ENCODE data around the gene ATXN10.
"Not testable (repeated sequence)": the region's sequence is repeated elsewhere in the genome, so short reads cannot be mapped to it uniquely, and the experiment has no call there.

ATXN10 gene

DNA sequence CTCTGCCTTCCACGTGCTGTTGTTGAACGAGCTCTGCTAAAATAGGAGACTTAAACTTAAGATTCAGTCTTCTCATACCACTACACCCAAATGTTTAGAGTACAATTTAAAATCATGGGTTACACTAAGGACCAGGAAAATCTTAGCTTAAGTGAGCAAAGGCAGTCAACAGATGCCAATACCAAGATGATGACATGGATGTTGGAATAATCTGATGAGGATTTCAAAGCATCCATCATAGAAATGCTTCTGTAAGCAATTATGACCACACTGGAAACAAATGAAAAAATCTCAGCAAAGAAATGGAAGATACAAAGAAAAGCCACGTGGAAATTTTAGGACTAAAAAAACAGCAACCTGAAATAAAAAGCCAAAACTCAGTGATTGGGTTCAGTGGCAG lies 109.8 kb downstream of the ATXN10 start:
- no peak for DNase-seq (ENCODE audit: low read depth in 2 of 3, low spot score in 2 of 3)

DNA sequence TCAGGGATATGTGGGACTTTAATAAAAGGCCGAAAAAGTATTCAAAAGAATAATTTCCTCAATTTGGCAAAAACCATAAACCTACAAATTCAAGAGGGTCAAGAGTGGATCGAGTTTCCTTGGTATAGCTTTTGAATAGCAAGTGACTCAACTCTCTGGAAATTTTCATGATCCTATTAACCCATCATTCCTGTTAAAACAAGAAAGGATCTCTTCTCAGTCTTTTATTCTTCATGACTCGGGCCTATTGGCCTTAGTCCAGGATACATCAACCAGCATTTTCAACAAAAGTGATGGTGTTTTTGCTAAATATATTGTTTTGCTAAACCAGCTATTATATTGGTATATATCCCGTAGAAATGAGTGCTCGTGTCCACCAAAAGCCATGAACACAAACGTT lies 110.3 kb downstream of the ATXN10 start:
- no peak for DNase-seq (ENCODE audit: low read depth in 2 of 3, low spot score in 2 of 3)

DNA sequence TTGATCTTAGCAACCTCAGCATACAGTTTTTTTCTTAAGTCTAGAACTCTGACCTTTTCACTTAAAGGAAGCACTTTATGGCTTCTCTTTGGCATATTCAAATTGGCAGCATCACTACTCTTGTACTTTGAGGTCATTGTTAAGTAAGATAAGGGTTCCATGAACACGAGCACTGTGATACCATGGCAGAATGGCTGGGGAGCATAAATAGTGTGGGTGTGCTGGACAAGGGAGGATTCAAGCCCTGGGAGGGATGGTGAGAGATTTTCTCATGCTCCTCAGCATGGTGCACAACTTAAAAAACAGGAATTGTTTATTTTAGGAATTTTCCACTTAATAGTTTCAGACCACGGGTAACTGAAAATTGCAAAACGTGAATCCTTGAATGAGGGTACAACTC lies 111.4 kb downstream of the ATXN10 start:
- no peak for DNase-seq (ENCODE audit: low read depth in 2 of 3, low spot score in 2 of 3)

DNA sequence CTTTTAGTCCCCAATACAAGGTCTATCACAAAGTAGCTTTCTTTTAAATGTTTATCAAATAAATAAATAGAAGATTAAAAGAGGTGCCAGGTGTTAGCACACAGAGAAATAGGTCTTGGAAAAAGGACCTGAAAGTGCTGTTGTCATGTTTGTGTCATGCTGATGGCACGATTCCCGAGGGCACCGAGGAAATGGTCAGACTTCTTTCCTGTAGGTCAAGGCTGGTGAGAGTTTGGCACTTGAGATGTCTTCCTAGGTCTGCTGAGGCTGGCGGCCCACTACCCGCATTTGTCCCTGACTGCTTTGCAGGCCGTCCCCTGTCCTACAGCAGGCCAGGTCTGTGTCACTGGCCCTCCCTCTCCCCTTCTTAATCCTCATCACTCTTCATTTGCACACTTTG lies 112.1 kb downstream of the ATXN10 start:
- no peak for DNase-seq (ENCODE audit: low read depth in 2 of 3, low spot score in 2 of 3)

DNA sequence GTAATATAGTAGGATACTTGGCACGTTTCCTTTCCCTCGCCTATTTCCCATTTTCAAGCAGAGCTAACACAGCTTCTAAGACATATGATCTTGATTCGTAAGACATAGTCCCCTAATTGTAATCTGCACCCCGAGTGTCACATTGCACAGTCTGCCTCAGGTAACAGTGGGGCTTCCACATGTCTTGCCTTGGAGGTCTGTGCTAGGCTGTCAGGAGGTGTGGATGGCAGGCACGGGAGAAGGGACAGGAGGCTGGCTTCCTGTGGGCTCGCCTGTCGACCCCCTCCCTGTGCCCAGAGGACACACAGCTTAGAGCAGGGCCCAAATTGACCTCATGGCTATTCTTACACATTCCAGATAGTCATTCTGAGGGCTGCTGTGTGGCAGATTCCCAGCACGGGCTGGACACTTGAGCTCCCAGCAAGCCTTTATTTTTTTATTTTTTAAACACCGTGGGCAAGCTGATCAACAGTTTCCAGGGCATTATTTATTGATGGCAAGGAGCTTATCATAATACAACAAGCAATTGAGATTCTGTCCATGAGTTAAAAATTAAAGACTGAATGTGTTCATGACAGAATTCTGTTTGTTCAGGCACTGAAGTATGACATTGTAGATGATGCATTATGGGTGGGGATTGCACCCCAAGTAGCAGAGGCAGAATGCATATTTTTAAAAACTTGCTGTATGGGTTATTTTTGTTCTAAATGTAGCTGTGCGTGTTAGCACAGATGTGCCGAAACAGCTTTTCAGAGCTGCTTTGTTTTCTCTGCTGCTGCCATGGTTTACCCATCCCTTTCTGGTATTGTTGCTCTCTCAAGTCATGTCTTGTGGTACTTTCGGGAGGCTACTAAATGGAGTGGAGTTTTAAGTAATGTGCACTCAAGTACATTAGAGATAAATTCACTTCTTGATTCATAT lies 113.0 kb downstream of the ATXN10 start:
- DNase-seq (ENCODE audit: low read depth in 2 of 3, low spot score in 2 of 3): no peak

DNA sequence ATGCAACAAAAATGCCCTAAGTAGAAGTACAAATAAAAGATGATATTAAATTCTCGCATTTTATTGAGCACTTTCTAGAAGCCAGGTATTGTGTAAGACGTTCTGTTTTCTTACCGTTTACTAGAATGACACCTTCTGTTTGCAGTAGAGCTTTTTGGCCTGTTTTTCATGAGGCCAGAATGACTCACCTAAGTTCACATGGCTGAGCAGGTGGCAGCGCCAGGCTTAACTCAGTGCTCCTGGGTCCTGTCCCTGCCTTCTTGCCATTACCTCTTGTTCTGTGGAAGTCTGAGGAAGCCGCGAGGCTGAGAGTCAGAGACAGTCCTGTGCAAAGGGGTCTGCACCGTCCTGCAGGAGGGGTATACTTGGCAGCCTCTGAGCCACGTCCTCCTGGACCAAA lies 113.8 kb downstream of the ATXN10 start:
- no peak for DNase-seq (ENCODE audit: low read depth in 2 of 3, low spot score in 2 of 3)

DNA sequence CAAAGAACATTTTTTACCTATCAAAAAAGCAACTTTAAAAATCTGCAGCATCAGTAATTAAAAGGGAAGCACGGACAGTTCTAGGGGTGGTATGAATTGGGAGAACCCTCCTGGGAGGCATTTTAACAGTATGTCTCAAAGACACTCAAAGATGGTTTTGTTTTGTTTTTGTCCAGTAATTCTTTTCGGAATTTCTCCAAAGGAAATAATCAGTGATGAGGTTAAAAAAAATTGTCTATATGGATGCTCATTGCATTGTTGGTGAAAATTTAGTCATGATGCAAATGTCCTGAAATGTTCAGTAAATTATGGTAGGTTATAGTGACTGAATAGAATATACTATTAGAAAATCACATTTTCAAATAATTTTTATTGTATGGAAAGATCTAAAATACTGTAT lies 115.1 kb downstream of the ATXN10 start:
- DNase-seq (ENCODE audit: low read depth in 2 of 3, low spot score in 2 of 3): no peak

DNA sequence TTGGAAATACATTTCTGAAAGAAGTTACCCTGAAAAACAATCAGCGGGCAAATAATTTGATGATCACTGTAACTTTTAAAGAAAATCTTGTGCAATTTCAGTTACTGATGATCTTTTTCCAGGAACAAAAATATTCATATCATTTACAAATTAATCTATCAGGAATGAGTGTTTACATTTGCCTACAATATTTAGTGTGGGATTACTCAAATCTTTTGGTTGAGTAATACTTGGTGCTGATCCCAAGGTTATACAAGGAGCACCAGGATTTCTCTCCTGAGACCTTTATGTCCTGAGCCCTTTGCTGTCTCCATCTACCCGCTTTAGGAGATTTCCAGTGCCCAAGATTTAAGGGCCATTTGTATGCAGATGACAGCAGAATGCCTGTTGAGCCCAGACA lies 116.1 kb downstream of the ATXN10 start:
- DNase-seq (ENCODE audit: low read depth in 2 of 3, low spot score in 2 of 3): no peak

DNA sequence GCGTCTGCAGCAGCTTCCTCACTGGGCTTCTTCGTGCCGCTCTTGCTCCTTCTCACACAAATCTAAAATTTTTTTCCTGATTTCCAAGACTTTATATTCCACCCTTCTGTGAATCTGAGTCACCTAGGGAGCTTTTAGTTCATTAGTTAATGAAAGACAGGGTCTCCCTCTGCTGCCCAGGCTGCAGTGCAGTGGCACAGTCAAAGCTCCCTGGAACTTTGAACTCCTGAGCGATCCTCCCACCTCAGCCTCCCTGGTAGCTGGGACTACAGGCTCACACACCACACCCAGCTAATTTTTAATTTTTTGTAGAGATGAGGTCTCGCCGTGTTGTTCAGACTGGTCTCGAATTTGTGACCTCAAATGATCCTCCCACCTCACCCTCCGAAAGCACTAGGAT lies 116.9 kb downstream of the ATXN10 start:
- DNase-seq (ENCODE audit: low read depth in 2 of 3, low spot score in 2 of 3): no peak

DNA sequence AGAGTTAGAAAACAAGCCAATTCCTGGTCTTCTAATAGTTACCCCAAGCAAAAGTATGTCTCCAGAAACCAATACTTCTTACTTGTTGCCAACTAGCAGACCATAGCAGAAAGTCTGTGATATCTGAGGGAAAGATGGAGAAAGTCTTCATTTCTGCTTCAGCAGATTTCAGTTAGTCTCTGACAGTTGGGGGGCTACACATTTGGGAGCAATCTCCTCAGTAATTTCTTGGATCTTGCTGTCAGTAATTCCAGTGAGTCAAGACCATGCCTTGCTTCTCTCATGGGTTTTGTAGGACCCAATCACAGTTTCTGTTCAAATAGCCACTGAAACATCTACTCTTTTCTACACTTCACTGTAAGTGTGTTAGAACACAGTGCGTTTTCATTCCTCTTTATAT lies 118.8 kb downstream of the ATXN10 start:
- DNase-seq (ENCODE audit: low read depth in 2 of 3, low spot score in 2 of 3): no peak

DNA sequence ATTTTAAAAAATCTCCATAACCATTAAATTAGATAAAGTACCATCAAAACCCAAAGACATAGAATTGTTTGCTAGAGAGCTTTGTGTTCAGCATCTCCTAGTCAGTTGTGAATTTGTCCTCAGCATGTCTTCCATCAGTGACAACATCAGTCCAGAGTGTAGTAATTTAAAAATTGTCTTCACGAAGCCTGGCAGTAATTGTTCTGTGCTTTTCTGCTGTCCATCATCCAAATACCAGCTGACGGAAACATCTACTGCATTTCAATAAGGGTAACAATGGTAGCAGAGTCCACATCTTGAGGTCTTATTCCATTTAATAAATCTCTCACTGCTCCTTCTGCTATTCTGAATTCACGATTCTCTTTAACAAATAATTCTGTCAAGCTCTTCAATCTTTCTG lies 121.5 kb downstream of the ATXN10 start:
- no peak for DNase-seq (ENCODE audit: low read depth in 2 of 3, low spot score in 2 of 3)

DNA sequence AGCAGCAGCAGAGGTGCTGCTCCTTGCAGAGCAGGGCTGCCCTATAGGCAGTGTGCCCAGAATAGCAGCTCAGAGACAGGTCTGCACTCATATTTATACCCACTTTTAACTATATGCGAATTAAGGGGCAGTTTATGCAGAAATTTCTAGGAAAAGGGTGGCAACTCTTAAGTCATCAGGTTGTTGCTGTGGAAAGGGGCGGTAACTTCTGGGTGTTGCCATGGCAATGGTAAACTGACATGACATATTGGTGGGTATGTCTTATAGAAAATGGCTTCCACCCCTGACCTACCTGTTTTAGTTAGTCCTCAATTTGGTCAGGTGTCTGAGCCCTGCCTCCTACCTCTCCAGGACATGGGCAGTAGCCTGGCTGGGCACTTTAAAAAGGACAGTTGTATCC lies 122.3 kb downstream of the ATXN10 start:
- DNase-seq (ENCODE audit: low read depth in 2 of 3, low spot score in 2 of 3): no peak

DNA sequence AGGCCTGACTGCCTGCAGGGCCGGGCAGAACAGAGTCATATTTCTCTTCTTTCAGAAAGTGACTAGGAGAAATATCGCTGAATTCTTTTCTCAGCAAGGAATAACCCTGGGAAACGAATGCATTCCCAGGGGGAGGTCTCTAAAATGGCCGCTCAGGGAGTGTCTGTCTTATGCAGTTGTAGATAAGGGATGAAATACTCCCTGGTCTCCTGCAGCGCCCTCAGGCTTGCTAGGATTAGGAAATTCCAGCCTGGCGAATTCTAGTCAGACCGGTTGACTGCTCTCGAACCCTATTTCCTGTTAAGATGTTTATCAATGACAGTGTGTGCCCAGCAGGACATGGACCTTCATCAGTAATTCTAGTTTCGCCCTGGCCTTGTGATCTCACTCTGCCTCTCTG lies 124.4 kb downstream of the ATXN10 start:
- not testable (repeated sequence) for DNase-seq (ENCODE audit: low read depth in 2 of 3, low spot score in 2 of 3)

DNA sequence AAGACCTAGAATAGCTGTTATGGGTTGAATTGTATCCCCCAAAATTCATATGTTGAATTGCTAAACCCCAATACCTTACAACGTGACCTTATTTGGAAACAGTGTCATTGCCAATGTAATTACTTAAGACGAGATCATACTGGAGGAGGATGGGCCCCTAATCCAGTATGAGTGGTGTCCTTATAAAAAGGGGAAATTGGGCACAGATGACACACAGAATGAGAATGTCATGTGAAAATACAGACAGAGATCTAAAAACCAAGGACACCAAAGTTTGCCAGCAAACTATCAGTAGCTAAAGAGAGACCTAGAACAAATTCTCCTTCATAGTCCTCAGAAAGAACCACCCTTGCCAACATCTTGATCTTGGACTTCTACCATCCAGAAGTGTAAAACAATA lies 127.7 kb downstream of the ATXN10 start:
- no peak for DNase-seq (ENCODE audit: low read depth in 2 of 3, low spot score in 2 of 3)

DNA sequence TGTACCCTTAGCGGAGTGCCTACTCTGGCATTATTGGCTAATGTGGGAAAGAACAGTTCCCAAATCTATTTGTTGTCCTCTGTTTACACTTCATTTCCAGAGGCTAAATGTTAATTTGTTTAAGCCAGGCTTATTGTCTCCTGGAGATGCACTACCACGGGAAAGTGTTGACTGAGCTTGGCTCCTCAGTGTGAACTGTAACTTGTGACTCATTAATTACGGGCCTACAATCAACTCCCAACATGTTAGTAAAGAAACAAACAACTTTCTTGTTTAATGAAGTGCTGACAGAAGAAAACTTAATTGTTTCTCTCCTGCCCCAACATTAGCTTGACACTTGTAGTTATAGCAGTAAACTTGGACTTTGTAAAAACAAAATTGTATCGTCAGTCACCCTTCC lies 130.4 kb downstream of the ATXN10 start:
- DNase-seq (ENCODE audit: low read depth in 2 of 3, low spot score in 2 of 3): no peak

DNA sequence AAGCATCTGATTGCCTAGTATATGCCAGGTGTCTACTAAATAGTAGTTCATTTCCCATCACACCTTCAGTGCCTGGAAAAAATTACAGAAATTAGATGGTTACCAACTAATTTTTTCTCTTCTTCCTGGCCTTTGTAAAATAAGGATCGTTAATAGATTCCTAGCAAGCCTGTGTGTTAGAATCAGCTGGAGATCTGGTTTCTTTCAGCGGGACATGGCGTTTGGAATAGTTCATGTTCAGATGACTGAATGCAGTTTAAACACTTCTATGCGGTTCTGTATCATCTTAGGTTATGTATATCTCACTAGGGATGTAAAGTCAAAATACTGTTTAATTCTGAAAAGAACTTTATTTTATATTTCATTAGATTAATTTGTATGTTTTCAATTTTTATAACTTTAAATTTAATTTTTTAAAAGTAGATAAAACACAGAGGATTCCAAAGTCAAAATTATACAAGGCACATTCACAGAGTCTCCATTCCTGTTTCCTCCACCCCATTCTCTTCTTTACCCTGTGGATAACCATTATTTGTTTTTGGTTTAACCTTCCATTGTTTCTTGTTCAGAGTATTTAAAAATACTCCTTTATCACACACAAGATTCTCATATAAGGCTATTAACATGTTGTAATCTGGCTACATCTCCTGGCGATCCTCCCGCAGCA lies 132.8 kb downstream of the ATXN10 start:
- DNase-seq (ENCODE audit: low read depth in 2 of 3, low spot score in 2 of 3): no peak

DNA sequence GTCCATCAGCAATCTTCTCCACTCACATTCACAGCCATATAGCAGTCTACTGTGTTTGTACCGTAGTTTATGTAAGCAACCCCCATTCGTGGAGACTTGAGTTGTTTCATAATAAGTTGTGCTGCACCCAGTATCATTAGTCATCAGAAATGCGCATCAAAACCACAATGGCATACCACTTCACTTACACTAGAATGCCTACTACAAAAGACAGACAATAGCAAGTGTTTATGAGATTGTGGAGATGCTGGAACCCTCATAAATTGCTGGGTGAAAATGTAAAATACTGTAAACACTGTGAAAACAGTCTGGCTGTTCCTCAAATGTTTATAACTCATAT lies 133.3 kb downstream of the ATXN10 start:
- no peak for DNase-seq (ENCODE audit: low read depth in 2 of 3, low spot score in 2 of 3)

DNA sequence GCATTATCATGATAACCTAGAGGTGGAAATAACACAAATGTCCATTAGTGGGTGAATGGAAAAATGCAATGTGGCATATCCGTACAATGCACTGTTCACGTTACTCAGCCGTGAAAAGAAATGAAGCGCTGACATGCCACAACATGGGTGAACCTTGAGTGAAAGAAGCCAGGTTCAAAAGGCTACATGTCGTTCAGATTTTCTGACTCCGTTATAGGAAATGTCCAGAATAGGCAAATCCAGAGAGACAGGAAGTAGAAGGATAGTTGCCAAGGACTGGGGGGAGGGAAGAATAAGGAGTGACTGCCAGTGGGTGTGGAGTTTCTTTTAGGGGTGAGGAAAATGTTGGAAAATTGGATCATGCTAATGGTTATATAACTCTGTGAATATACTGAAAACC lies 133.8 kb downstream of the ATXN10 start:
- DNase-seq (ENCODE audit: low read depth in 2 of 3, low spot score in 2 of 3): no peak

DNA sequence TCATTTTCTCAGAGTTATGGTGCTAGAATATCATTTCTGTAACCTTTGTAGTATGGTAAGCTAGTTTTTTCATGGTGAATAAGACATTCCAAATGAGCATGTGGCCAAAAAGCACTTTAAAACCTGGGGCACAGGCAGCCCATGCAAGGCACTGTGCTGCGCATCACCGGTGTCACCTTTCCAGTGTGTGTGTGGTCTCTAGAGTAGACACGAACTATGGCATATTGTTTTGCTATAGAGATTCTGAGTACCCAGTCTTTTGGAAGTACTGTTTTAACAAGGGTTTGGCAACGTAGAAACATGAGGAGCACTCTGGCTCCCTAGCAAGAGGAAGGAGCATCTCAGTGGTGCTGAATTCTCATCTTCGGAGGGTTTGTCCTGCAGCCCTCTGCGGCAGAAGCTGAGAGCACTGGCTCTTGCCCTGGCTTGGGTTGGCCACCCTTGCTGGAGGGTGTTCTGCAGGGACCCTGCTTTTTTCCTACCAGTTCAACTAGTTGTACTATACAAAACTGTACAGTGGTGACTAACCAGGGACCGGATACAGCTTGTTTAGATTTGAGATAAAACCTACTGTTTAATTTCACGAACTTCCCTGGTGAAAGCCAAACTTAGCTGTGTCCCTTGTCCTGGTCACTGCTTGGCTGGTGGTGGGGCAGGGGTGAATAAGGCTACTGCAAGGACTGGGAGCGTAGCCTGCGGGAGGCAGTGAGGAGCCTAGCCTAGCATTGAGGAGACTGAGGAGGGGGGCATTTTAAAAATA lies 135.7 kb downstream of the ATXN10 start:
- DNase-seq (ENCODE audit: low read depth in 2 of 3, low spot score in 2 of 3): no peak

DNA sequence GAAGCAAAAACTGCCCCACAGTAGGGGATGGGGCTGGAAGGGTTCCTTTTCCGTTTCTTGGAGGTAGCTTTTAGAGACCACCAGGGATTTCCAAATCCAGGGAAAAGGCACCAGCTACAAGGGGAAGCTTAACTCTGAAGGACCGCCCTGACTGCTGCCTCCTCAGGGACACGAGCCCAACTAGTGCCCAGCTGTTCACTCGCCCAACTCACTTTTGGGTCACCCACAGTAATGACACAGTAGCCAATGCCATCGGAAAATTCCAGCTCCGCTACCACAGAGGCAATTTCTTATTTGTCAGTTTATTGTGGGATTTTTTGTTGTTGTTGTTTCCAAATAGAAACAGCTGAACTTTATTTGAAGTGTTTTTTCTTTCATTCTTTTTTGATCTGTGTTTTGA lies 141.3 kb downstream of the ATXN10 start:
- no peak for DNase-seq (ENCODE audit: low read depth in 2 of 3, low spot score in 2 of 3)

DNA sequence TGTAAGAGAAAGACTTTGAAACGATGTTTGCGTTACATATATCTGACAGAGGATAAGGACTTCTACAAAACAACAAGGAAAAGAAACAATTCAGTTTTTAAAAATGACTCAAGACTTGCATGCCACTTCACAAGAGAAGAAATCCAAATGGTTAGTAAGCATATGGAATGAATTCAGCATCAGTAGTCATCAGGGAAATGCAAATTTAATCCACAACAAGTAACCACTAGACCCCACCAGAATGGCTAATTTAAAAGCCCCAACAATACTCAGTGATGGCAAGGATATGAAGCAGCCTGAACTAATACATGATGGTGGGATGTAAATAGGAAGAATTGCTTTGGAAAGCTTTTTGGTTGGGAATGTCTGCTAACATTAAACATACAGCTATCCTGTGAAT lies 142.6 kb downstream of the ATXN10 start:
- DNase-seq (ENCODE audit: low read depth in 2 of 3, low spot score in 2 of 3): no peak

DNA sequence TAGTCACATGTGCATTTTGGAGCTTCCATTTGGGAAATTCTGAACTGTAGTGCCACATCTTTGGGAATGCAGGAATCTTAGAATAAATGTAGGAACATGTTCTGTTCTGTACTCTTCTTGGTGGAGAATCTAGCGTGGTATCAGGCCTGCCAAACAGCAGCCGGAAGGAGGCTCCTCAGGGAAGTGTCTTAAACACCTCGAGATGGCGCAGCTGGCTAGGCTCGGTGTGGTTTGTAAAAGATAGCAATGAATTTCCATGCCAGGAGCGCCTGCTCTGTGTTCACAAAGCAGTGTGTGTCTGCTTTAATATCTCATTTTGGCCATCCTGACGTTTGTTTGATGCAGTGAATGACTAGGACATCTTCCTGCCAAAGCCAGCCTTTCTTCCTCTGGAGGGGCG lies 145.1 kb downstream of the ATXN10 start:
- no peak for DNase-seq (ENCODE audit: low read depth in 2 of 3, low spot score in 2 of 3)

All from activated CD8-positive, alpha-beta memory T cell treated with anti-CD3 and anti-CD28 coated beads for 48 hours (primary cell).